GM18520 (cell line): Measurements from ENCODE around the gene SLAMF1.
"Not testable (repeated sequence)": the region's sequence is repeated elsewhere in the genome, so short reads cannot be mapped to it uniquely, and the experiment has no call there.

Experiments
- ATAC-seq: cut with Tn5 transposase; IDR thresholded peaks from one replicate; pipeline ENCODE4 v1.9.1; 2021; ENCODE audit not compliant: unreplicated experiment

SLAMF1 gene

GRCh38 chr1:160607011-160607671 is 39.7 kb downstream of the SLAMF1 start:
- peak; percentile 70 for ATAC-seq

GRCh38 chr1:160606611-160607010 is 40.2 kb downstream of the SLAMF1 start:
- no peak for ATAC-seq

- no peak for ATAC-seq
Measured at GRCh38 chr1:160605792-160606479, 40.9 kb downstream of the SLAMF1 start.

- no peak for ATAC-seq
Measured at GRCh38 chr1:160605205-160605604, 41.6 kb downstream of the SLAMF1 start.

- no peak for ATAC-seq
Measured at GRCh38 chr1:160597705-160598104, 49.1 kb downstream of the SLAMF1 start.

GRCh38 chr1:160597051-160597450 is 49.8 kb downstream of the SLAMF1 start:
- ATAC-seq, result no peak

- ATAC-seq, result no peak
Measured at GRCh38 chr1:160590488-160590887, 56.4 kb downstream of the SLAMF1 start.

- ATAC-seq, result no peak
Measured at GRCh38 chr1:160588468-160588867, 58.4 kb downstream of the SLAMF1 start.

- no peak for ATAC-seq
Measured at GRCh38 chr1:160584784-160585183, 62.1 kb downstream of the SLAMF1 start.

GRCh38 chr1:160582976-160583375 is 63.9 kb downstream of the SLAMF1 start:
- not testable (repeated sequence) for ATAC-seq

GRCh38 chr1:160581961-160582360 is 64.9 kb downstream of the SLAMF1 start:
- no peak for ATAC-seq

GRCh38 chr1:160580221-160580812 is 66.5 kb downstream of the SLAMF1 start:
- no peak for ATAC-seq

- no peak for ATAC-seq
Measured at GRCh38 chr1:160579216-160579701, 67.6 kb downstream of the SLAMF1 start, which contains the start of gene CD84. CD84 (minus strand) TSS chr1:160579496; CDS start chr1:160579437, 59 bp downstream.

GRCh38 chr1:160578525-160579191 is 68.2 kb downstream of the SLAMF1 start:
- ATAC-seq, result no peak

- no peak for ATAC-seq
Measured at GRCh38 chr1:160578175-160578524, 68.7 kb downstream of the SLAMF1 start.

GRCh38 chr1:160577671-160578070 is 69.2 kb downstream of the SLAMF1 start:
- no peak for ATAC-seq

- ATAC-seq, result no peak
Measured at GRCh38 chr1:160576884-160577283, 70.0 kb downstream of the SLAMF1 start.

GRCh38 chr1:160576390-160576789 is 70.5 kb downstream of the SLAMF1 start:
- ATAC-seq, result no peak

- ATAC-seq, result no peak
Measured at GRCh38 chr1:160575112-160575664, 71.7 kb downstream of the SLAMF1 start.

GRCh38 chr1:160570840-160571239 is 76.0 kb downstream of the SLAMF1 start:
- ATAC-seq, result no peak

- ATAC-seq, result no peak
Measured at GRCh38 chr1:160569806-160570205, 77.0 kb downstream of the SLAMF1 start.
